Tibial artery (tissue), 4 donors: ENCODE measurements around the gene DGCR2.
A peak's percentile ranks its signal among the peaks of the same experiment; 100 is the strongest.

ENCODE experiments used
- DNase-seq, 2 donors: peaks; one replicate each; pipeline ENCODE4 v3.0.0-alpha.2; 2019
- H3K27ac ChIP-seq, 2 donors: fragments of 200-600 bp; sonication (generic) in 1 of 2; 1 replicate in 1 of 2; 2 replicates in 1 of 2; pipeline ENCODE4 v1.5.1; 2018 to 2019; ENCODE audit warnings: mild to moderate bottlenecking in 1 of 2
- H3K27me3 ChIP-seq, 2 donors: fragments of 200-600 bp; sonication (generic) in 1 of 2; one replicate each; pipeline versions ENCODE4 v1.5.1 to v1.6.0; 2016 to 2019
- H3K36me3 ChIP-seq, 3 donors: fragments of 200-600 bp; sonication (generic) in 2 of 3; one replicate each; pipeline ENCODE4 v1.5.1; 2016 to 2019; ENCODE audit warnings: mild to moderate bottlenecking in 2 of 3
- H3K4me1 ChIP-seq, 4 donors: fragments of 200-600 bp; sonication (generic) in 2 of 4; 1 replicate in 3 of 4; 2 replicates in 1 of 4; pipeline ENCODE4 v1.5.1; 2016 to 2019
- H3K4me3 ChIP-seq, 2 donors: fragments of 200-600 bp; sonication (generic) in 1 of 2; 1 replicate in 1 of 2; 2 replicates in 1 of 2; pipeline ENCODE4 v1.5.1; 2018 to 2019; ENCODE audit warnings: mild to moderate bottlenecking in 2 of 2
- H3K9me3 ChIP-seq, 3 donors: fragments of 200-600 bp; sonication (generic) in 1 of 3; one replicate each; pipeline ENCODE4 v1.5.1; 2016 to 2019
- intact Hi-C: fragments of 100-400 bp; cut with DNase I; formaldehyde crosslinking; loops from one replicate; pipeline ENCODE4 v1.15.0; 2023; ENCODE audit warnings: low total_unique reads
- TF ChIP-seq, protein P1 (sequence below), 2 experiments: fragments of 200-600 bp in 1 of 2; fragments of 450-650 bp in 1 of 2; IDR thresholded peaks; one replicate each; pipeline ENCODE4 v1.5.1; 2017 to 2019; ENCODE audit warnings: antibody characterized with exemption in 2 of 2, mild to moderate bottlenecking in 1 of 2, moderate library complexity in 1 of 2

The DGCR2 gene, protein sequence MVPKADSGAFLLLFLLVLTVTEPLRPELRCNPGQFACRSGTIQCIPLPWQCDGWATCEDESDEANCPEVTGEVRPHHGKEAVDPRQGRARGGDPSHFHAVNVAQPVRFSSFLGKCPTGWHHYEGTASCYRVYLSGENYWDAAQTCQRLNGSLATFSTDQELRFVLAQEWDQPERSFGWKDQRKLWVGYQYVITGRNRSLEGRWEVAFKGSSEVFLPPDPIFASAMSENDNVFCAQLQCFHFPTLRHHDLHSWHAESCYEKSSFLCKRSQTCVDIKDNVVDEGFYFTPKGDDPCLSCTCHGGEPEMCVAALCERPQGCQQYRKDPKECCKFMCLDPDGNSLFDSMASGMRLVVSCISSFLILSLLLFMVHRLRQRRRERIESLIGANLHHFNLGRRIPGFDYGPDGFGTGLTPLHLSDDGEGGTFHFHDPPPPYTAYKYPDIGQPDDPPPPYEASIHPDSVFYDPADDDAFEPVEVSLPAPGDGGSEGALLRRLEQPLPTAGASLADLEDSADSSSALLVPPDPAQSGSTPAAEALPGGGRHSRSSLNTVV

DNA sequence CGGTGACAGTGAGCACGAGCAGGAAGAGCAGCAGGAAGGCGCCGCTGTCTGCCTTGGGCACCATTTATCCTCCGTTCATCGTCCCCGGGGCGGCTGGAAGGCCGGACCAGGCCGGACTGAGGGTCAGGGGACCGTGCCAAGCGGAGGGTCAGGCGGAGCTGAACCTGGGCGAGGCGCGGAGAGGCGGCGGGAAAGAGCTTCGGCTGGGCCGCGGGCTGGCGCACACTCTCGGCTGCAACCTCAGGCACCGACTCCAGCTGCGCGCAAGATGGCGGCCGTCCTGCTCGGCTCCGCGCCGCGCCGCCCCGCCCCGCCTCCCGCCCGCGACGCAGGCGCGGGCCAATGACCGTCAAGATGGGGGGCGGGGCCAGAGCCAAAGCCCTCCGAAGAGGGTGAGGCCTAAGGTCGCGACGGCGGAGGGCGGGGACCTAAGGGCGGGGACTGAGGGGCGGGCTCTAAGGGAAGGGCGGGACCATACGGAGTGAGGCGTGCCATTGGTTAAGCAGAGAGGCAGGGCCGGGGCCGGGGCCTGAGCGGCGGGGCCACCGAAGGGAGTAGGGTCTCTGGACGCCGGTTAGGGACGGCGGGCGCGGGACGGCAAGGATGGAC, at the start of gene DGCR2:
Gene DGCR2 (minus strand): TSS at position 270 of the 609 bp plus-strand sequence. CDS start 206 bp downstream, at position 64.
- intact Hi-C loops = no loop called here
- H3K4me1 ChIP-seq = peaks cover 0 to 55% (median 38%) of the 10 kb centered on the region in 4 donors

DNA sequence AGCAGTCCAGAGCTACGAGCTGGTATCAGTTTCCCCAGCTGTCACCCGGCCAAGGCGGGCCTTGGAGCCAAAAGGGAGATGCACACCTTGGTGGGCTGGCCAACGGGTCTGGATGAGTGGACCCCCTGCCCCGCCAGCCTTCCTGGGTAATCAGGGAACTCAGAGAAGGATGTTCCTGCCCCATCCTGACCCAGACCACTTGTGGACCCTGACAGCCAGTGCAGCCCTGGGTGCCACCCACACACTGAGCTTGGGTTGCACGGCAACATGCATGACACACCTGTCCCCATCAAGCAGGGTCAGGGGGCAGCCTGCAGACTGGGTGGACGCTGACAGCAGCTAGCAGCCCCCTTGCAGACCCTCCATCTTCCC, 47.7 kb upstream of the DGCR2 start:
- H3K4me3 ChIP-seq = peak overlapping the region in 1 of 2 donors; percentile 31
- no peak overlapping the region for H3K27ac ChIP-seq
- H3K27me3 ChIP-seq = peaks cover 0 to 43% of the 10 kb centered on the region in 2 donors
- H3K4me1 ChIP-seq = peaks cover 6 to 56% (median 49%) of the 10 kb centered on the region in 4 donors
- TF ChIP-seq, protein P1, sequence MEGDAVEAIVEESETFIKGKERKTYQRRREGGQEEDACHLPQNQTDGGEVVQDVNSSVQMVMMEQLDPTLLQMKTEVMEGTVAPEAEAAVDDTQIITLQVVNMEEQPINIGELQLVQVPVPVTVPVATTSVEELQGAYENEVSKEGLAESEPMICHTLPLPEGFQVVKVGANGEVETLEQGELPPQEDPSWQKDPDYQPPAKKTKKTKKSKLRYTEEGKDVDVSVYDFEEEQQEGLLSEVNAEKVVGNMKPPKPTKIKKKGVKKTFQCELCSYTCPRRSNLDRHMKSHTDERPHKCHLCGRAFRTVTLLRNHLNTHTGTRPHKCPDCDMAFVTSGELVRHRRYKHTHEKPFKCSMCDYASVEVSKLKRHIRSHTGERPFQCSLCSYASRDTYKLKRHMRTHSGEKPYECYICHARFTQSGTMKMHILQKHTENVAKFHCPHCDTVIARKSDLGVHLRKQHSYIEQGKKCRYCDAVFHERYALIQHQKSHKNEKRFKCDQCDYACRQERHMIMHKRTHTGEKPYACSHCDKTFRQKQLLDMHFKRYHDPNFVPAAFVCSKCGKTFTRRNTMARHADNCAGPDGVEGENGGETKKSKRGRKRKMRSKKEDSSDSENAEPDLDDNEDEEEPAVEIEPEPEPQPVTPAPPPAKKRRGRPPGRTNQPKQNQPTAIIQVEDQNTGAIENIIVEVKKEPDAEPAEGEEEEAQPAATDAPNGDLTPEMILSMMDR (IDR thresholded peaks at IDR 0.05) = no peak
- intact Hi-C loops = no loop called here
- H3K9me3 ChIP-seq = no peaks in the 10 kb centered on the region
- DNase-seq = no peak
- H3K36me3 ChIP-seq = no peaks in the 10 kb centered on the region

More for the DNA sequence above, at the start of gene DGCR2:
- peak within 1 kb of the TSS; percentile 89 to 96 for H3K27ac ChIP-seq
- no peaks in the 10 kb centered on the region for H3K9me3 ChIP-seq
- DNase-seq = peak; percentile 96 to 98
- H3K4me3 ChIP-seq = peak within 1 kb of the TSS; percentile 84 to 96
- H3K27me3 ChIP-seq = no peaks in the 10 kb centered on the region
- H3K36me3 ChIP-seq = no peaks in the 10 kb centered on the region
- TF ChIP-seq, protein P1 (IDR thresholded peaks at IDR 0.05) = no peak

DNA sequence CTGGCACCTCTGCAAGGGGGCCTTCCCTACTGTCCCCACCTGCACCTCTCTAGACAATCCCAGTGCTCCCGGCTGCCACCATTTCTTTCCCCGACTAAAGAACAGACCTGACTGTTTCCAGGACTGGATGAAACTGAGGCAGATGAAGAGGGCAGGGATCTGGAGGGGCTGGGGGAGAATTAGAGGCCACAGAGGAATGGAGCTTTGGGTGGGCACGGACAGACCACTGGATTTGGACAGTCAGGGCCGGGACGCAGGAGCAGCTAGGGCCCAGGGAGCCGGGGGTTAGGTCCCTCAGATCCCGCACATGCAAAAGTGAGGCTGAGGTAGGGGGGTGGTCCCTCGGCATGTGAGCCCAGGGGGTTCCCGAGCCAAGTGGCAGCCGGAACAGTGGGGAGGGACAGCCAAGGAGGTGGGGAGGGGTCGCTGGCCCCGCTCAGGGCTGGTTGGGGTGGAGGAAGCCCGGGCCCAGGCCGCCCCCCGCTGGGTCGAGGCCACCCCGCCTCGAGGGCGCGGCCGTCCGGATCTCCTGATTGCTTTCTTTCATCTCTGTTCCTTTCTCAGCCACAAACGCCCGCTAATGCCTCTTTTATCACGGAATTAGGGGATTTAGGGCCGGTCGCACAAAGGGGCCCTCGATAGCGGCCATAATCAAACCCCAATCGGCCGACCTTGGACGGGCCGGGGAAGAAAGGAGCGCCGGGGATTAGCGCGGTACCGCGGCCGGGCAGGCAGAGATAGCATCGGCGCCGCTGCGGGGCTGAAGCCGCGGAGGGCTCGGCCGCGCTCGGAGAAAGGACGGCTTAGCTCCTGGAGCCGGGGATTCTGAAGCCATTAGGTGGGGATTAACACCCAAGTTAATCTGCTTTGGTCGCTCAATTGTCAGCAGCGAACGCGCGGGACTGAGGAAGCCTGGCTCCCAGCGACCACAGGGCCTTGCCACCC, 47.1 kb upstream of the DGCR2 start:
- H3K36me3 ChIP-seq = no peaks in the 10 kb centered on the region
- no peak for DNase-seq
- intact Hi-C loops = no loop called here
- H3K27ac ChIP-seq = no peak overlapping the region
- peak overlapping the region; percentile 17 to 31 for H3K4me3 ChIP-seq
- H3K27me3 ChIP-seq = peaks cover 0 to 49% of the 10 kb centered on the region in 2 donors
- H3K9me3 ChIP-seq = no peaks in the 10 kb centered on the region
- H3K4me1 ChIP-seq = peaks cover under 1 to 49% (median 42%) of the 10 kb centered on the region in 4 donors
- TF ChIP-seq, protein P1 (IDR thresholded peaks at IDR 0.05) = no peak

DNA sequence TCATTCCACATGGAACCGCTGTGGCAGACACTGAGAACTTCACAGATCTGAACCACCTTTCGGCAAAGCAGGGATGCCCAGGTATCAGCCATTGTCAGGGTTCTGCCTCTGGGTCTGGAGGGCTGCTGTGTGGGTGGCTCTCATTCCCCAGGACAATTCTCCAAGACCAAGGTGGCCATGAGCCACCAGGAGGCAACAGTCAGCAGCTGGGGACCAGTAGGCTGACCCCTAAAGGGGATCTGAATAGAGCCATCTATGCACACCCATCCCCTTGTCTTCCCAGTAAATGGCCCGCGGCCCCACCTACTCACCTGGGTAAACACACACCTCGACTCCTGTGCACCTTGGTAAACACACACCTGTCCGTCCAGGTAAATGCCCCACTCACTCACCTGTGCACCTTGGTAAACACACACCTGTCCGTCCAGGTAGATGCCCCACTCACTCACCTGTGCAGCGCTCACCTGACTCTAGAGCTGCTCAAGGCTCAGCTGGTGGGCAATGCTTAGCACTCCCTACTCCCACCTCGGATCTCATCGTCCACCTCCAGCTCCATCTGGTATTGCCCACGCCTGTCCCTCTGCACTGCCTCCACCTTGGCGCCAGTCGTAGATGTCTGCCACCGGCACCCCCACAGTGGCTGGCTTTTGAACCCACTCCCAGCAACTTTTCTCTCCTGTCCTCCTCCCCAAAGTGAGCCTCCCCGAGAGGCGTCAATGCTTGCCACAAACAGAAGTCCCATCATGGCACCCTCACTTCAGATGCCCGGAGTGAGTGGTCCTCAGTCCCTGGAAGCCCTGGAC, 46.1 kb upstream of the DGCR2 start:
- H3K27me3 ChIP-seq = peaks cover 0 to 54% of the 10 kb centered on the region in 2 donors
- H3K4me1 ChIP-seq = peaks cover 0 to 40% (median 33%) of the 10 kb centered on the region in 4 donors
- intact Hi-C loops = no loop called here
- no peaks in the 10 kb centered on the region for H3K36me3 ChIP-seq
- TF ChIP-seq, protein P1 (IDR thresholded peaks at IDR 0.05) = no peak
- no peak overlapping the region for H3K27ac ChIP-seq
- H3K4me3 ChIP-seq = no peak overlapping the region
- H3K9me3 ChIP-seq = no peaks in the 10 kb centered on the region
- DNase-seq = no peak
